GM19193 (cell line): Measurements from ENCODE around the gene FAM222B.

Experiments used
- POLR2A ChIP-seq: IDR thresholded peaks from 4 replicates; pipeline ENCODE4 v1.6.1; 2011; ENCODE audit not compliant: insufficient read depth, insufficient read length; ENCODE audit errors: extremely low read depth

Gene FAM222B

GRCh38 chr17:28748852-28749515 lies 93.6 kb downstream of the FAM222B start:
- no peak for TF ChIP-seq POLR2A

- TF ChIP-seq POLR2A, result peak; percentile 36
Observed at GRCh38 chr17:28747801-28748750, 94.5 kb downstream of the FAM222B start.

GRCh38 chr17:28747051-28747691 lies 95.4 kb downstream of the FAM222B start:
- TF ChIP-seq POLR2A, result no peak

- TF ChIP-seq POLR2A, result no peak
Observed at GRCh38 chr17:28746611-28747050, 96.0 kb downstream of the FAM222B start.

GRCh38 chr17:28745786-28746411 lies 96.7 kb downstream of the FAM222B start:
- peak; percentile 23 for TF ChIP-seq POLR2A

- TF ChIP-seq POLR2A, result peak; percentile 60
Observed at GRCh38 chr17:28744972-28745785, 97.4 kb downstream of the FAM222B start.

- no peak for TF ChIP-seq POLR2A
Observed at GRCh38 chr17:28744104-28744971, 98.3 kb downstream of the FAM222B start.

- TF ChIP-seq POLR2A, result peak; percentile 99
Observed at GRCh38 chr17:28743243-28744103, 99.1 kb downstream of the FAM222B start, which contains the start of gene TRAF4. Gene TRAF4, plus strand, starts transcription at chr17:28744011. Its CDS starts 102 bp downstream, at chr17:28744113.

GRCh38 chr17:28741358-28742349 lies 100.9 kb downstream of the FAM222B start:
- TF ChIP-seq POLR2A, result peak; percentile 36

- TF ChIP-seq POLR2A, result peak; percentile 30
Observed at GRCh38 chr17:28740406-28741357, 101.9 kb downstream of the FAM222B start.
